GM21717 (cell line): ENCODE data around the gene SDK1.
A peak's percentile ranks its signal among the peaks of the same experiment; 100 is the strongest.
"Not testable (repeated sequence)": the region's sequence is repeated elsewhere in the genome, so short reads cannot be mapped to it uniquely, and the experiment has no call there.

ENCODE experiments used
- ATAC-seq: cut with Tn5 transposase; IDR thresholded peaks from one replicate; pipeline ENCODE4 v1.9.1; 2021; ENCODE audit warnings: mild to moderate bottlenecking, moderate library complexity; ENCODE audit not compliant: unreplicated experiment

SDK1 gene

DNA sequence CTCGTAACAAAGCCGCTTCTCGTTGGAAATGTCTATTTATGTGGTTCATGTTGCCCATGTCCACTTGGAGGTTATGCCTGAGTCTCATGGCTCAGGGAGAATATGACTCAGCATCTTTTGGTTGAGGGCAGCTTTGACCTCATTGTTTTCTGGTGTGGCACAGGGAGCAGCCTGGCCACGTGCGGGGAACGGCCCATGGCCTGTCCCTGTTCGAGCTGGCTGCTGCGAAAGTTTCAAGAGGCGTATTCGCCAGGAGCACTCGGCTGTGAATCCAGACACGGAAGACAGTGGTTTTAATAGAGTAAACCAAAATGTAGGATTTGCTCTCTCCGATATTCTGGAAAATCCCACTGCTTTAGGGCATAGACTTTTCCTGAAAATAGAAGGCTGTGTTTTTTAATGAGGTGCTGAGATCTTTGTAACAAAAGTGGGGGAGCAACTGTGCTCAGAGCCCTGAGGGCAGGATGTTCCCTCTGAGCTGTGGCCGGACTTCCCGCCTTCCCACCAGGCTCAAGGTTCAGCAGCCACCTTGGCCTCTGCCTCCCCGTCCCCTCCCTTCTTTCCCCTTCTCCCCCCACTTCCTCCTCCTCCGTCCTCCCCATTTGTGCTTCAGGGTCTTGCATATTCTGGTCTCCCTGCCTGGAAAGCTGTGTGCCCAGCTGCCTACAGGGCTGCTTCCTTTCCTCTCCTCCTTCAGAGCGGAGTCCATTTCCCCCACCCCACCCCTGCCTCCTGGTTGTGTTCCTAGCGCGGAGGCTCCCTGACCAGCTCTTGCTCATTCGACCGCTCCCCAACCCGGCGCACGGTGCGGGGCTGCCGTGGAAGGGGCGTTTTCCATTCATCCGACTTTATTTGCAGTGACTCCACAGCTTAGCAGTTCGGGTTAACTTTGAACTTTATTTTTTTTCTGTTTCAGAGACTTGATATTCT lies 642.0 kb downstream of the SDK1 start:
- ATAC-seq, result no peak

DNA sequence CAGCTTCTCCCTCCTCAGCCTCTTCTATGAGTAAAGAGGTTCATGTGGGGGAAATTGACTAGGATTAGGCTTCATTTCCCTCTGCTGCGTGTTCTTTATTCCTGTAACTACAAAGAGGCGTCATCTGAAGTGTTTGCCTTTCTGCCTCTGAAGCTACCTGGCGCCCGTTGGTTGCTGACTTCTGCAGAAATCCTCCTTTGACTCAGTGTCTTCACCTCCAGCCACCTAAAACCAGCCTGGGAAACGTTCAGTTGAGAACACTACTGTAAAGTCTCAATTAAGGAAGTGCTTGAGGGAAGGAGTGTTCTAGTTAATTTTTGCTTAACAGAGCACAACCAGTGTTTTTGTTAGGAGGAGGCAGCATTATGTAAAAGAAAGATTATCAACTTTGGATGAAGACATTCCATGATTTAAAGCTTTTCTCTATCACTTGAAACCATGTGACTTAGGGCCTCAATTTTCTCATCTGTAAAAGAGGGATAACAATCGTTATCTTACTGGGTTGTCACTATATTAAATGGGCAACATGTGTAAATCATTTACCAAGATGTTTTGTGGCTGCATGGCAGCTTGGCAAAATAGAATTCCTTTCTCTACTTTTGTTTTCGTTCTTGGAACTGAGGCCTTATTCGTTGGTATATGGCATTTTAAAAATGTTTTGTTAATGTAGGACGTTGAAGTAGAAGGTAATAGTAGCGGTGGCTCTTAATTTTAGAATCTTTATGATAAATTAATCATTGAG lies 642.9 kb downstream of the SDK1 start:
- ATAC-seq, result no peak

DNA sequence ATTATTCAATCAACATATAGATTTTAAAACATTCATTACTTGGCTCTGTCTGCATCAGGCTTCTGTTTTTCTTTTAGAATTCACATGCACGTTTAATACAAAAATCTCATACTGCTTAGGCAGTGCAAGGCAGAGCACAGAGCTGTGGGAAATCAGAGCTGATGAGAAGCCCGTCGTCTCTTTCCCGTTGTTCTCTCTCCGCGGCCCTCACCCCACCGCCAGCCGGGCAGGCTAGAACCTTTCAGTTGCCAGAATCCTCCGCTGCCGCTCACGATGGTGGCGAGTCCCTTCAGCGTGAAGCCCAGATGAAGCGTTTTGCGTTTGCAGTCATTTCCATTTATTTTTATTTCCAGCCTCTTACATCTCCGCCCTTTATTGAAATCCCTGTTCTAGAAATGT lies 648.2 kb downstream of the SDK1 start:
- ATAC-seq, result no peak

DNA sequence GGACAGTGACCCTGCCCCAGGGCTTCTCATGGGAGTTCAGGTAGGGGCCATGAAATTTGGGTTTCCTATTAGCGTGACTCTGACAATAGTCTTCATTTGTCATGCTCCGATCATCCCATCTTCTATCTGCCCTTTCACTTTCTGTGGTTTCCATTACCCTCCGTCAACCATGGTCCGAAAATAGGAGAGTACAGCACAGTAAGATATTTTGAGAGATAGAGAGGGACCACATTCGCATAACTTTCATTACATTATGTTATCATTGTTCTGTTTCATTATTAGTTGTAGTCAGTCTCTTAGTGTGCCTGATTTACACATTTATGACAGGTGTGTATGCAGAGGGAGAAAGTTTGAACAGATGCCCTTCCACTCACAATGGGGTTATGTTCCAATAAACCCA lies 649.2 kb downstream of the SDK1 start:
- ATAC-seq, result peak; percentile 87

DNA sequence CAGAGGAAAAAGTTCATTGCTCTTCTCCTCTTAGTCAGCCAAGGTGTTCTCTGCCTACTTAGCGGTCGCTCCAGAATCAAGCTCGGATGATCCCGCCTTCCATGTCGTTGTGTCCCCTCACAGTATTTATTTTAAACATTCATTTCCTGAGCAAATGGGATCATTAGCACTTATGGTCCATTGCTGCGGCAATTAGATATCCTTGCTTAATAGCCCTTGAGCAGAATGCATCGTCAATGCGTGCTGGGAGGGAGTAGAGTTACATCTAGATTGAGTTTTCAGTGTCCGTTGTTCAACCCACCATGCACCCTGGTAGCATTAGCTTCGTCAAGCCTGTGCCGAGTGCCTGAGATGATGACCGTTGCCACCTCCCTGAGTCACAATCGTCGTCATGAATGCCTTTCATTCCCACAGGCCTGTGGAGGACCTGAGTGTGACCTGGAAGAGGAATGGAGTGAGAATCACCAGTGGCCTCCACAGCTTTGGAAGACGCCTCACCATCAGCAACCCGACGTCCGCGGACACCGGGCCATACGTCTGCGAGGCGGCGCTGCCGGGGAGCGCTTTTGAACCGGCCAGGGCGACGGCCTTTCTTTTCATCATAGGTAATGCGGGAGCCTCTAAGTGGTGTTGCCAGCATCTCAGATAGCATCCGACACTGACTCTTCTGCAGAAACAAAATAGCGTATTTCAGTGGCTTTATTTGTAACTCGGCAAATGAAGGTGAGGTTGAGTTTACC lies 650.4 kb downstream of the SDK1 start:
- no peak for ATAC-seq

DNA sequence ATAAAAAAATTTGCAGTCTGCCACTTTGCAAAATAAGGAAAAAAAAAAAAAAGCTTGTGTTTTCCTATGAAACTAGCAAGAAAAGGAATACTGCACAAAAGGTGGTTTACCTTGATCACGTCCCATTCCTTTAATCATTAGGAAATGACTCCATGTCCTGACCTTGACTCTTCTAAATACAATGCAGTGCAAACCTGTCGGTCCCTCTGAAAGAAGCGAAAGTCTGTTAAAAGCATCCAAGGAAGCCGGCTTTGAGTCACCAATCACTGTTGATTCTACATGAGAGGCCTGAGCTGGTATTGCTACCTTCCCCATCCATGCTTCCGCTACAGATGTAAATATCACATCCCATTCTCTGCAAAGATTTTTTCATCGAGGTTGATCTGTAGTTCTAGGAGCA lies 652.1 kb downstream of the SDK1 start:
- no peak for ATAC-seq

DNA sequence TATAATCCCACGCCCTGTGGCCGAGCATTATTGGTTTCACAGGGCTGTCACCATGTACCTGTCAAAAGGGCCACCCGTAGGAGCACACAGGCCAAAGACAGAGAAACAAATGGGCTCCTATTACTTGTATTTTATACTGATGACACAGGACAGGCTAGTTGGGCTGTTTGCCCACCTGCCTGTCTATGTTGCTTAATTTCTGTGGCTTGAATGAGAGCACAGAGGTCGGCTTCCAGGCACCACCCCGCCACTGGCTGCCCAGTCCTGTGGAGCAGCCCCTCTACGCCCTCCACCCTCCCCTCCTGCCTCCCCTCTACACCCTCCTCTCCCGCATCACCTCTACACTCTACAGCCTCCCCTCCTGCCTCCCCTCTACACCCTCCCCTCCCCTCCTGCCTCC lies 652.9 kb downstream of the SDK1 start:
- no peak for ATAC-seq

DNA sequence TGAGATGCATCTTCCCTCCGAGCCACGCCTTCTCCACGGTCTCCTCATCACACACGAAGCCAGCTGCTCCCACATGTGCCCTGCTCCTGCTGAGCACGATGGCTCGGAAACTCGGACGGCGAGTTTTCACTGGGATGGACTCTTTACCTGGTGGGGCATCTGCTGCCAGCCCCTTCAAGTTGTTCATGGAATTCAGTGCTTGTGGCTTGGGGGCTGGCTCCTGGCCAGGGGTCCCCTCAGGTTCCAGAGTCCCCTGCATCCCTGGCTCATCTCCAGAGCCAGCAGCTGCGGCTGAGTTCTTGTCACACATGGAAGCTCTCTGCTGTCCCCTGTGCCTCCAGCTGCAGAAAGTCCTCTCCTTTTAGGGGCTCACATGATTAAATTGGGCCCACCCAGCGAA lies 654.0 kb downstream of the SDK1 start:
- no peak for ATAC-seq

DNA sequence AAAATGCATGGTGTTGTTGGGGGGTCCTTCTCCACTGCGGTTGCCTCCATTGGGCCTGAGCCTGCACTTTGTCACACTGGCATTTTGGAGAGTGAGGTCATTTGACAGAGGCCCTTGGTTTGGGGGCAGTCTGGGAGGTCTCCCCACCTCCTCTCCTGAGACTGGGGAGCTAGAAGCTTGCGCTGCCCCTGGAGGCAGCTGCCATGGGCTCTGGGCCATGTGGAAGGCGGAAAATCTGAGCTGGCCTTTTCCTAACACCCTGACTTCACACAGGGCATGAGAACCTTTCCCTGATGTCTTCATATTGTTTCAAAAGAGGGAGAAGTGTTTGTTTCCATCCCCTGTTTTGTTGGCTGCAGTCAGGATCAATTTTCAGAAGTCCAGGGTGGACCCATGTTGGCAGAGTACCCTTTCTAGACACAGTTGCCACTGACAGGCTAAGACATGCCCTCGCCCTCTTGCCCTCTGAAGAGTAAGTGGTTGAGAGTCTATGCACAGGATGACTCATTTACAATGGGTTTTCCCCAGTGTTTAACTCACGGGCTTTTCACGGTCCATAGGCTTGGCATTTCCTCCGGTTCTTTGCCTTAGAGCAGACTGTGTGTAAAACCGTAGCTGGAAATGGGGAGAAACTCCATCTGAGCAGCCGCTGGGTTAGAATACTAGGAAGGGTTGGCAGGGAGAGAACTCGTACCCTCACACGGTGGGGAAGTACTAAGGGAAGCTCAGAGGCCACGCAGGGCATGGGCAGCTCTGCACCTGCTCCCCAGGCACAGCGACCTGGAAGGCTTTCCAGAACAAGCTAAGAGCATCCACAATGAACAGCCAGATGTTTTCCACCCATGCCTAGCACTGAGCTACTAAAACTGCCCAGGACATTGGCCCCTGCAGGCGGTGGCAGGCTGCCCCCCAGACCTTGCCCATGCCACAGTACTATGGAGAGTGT lies 655.0 kb downstream of the SDK1 start:
- ATAC-seq, result peak; percentile 72

DNA sequence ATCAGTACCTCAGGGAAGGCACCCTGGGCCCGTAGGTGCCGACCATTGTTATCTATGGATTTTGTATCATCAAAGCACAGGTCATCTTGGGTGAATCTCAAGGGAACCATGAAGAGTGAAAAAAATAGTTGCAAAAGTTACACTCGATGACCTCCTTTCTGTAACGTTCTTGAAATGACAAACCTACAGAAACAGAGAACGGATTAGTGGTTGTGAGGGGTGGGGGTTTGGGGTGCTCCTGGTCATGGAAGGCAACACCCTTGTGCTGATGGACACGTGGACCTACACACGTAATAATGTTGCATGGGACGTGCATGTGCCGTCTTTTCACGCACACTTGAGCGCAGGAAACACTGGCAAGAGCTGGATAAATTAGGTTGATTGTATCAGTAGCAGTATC lies 655.9 kb downstream of the SDK1 start:
- ATAC-seq, result peak; percentile 35

DNA sequence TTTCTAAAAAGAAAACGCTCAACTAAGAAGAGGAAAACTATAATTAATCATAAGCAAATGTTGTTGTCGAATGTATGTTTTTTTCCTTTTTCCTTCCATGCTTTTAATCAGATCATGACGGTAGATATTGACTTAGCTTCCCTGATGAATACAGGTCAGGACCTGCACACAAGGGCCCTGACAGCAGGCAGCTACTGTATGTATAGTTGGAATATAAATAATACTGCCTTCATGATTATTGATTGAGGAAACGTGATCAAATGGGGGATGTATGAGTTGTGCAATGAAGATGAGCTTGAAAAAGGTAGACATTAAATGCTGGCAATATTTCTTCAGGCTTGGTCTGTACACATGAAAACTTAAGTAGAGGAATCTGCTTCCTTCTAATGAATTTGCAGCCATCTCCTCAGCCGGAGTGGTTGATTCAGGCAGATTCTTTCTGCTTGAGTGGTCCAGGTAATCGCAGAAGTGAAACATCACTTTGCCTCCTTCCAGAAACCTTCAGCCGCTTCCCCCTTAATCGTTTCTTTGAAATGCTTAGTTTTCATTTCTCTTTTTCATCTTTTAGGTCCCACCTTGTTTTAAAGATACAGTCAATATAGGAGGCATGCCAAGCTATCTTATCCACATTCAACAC lies 656.5 kb downstream of the SDK1 start:
- ATAC-seq, result peak; percentile 37

DNA sequence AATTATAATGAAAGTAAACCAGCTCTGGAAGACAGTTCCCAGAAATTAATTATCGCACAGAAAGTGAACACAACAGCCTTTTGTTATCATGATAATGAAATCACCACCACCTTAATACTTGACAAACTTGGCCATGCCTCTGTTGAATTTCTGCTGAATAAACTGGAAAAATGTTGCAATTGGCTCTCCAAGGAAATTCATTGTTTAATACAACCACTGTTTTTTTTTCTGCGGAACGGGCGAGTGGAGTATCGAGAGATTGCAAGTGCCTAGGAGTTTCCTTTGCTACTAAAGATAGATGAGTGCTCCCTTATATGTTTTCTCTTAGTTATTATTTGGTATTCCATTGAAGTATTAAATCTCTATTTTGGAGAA lies 657.0 kb downstream of the SDK1 start:
- ATAC-seq, result no peak

DNA sequence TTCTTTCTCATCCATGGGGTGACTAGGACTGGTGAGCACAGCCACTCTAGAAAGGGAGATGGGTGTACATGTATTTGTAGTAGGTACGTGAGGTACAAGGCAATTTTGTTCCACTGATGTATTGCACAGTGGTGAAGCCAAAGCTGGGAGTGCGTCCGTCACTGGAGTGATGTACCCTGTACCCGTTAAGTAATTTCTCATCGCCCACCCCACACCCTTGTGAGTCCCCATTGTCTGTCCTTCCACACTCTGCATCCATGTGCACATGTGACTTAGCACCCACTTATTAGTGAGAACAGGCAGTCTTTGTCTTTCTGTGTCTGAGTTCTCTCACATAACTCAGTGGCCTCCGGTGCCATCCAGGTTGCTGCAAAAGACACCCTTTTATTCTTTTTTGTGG lies 658.3 kb downstream of the SDK1 start:
- no peak for ATAC-seq

DNA sequence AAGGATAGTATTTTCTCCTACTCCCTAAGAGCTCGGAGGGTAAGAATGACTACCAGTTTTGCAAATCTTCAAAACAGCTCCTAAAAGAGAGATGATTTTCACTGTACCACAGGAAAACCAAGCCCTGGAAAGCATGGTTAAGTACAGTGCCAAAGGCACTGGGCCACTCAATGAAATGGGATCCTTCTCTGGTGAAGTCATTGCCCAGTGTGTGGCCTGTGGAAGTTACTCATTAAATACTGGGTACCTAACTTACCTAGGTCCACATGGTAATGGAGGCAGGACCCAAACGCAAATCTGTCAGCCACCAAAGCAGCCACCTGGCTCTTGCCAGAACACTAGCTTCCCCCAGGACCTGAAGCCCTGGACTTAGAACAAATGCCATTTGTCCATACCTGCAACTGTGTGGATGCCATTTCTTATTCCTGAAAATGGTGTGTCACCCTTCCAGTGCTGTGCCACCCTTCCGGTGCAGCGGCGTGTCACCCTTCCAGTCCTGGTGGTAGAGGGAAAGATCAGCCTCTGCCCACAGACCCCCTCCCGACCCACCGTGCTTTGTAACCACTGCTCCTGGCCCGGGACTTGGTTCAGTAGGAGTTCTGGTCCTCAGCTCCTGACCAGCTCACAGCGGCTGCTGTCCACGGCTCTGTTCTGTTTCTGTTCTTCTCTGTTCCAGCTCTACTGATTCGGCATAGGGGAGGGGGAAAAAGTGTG lies 659.2 kb downstream of the SDK1 start:
- ATAC-seq, result no peak

DNA sequence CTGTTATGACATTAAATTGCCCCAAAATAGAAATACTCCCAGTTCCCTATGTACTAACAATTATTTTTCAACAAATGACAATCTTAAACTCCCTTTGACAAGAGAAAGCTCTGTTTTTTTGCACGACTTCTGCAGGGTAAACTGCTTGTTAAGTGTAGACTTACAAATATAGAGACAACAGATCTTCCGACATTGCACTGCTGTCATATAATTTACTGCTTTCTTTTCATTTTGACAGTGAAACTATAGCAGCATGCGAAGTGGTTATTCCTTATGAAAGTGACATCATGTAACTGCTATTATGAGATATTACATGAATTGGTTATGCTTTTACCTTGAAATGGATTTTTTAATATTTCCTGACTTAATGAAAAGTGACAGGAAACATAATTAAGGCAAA lies 659.9 kb downstream of the SDK1 start:
- ATAC-seq, result no peak

DNA sequence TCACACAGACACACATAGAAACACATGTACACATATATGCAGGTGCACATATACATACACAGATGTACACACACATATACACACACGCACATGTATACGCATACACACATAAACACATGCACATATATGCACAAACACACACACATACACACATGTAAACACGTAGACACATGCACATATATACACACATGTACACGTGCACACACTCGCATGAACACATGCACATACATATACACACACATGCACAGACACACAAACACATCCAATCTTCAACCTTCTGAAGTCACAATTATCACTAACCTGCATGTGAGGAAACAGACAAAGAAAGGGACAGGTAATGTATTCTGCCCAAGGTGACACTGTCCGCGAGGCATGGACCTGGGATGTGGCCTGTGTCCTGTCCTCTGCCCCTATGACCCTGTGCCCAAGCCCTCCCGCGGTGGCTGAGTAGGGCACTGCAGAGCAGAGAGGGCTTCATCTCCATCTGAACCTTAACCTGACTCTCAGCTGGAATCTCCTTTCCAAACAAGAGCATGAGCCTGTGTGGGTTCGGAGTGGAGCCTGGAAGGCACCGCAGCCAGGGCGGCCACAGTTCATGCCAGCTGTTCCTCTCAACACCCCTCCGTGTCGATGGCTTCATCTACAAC lies 660.9 kb downstream of the SDK1 start:
- ATAC-seq, result no peak

DNA sequence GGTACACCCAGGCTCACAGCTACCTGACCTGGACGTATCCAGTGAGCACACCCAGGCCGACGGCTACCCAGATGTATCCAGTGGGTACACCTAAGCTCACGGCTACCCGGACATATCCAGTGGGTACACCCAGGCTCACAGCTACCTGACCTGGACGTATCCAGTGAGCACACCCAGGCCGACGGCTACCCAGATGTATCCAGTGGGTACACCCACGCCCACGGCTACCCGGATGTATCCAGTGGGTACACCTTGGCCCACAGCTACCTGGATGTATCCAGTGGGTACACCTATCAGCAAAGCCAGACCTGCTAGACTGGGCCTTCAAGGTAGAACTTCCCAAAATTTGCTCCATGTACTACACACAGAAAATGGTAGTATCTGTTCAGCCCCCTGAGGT lies 662.7 kb downstream of the SDK1 start:
- ATAC-seq, result not testable (repeated sequence)

DNA sequence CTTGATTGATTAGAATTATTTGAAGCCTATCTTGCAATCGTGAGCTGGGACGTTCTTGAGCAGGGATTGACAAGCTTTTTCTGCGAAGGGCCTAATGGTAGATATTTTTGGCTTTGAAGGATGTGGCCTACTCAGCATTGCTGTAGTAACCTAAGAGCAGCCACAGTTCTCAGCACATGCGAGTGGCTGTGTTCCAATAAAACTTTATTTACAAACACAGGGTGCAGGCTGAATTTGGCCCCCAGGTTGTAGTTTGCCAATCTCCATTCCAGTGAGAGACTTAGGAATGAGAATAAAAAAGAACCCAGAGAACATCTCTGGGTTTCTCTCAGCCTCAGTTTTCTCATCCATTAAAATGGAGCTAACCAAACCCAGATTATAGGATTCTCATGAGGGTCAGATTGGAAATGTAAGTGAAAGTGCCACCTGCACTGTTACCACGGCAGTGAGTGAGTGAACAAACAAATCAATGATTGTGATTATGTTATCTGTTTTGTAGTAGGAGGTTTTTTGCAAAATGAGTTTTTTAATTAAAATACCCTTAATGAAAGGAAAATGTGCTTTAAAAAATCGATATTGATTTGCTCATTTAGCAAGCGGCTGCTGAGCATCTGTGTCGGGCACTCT lies 664.0 kb downstream of the SDK1 start:
- ATAC-seq, result no peak
